ENCODE measurements around the gene TDRD9. TPM values are rescaled to one million over a fixed set of nuclear protein-coding genes. Genes with fewer than 3 reads are reported as not detected.
"Not testable (repeated sequence)": the region's sequence is repeated elsewhere in the genome, so short reads cannot be mapped to it uniquely, and the experiment has no call there.

TDRD9 gene, protein sequence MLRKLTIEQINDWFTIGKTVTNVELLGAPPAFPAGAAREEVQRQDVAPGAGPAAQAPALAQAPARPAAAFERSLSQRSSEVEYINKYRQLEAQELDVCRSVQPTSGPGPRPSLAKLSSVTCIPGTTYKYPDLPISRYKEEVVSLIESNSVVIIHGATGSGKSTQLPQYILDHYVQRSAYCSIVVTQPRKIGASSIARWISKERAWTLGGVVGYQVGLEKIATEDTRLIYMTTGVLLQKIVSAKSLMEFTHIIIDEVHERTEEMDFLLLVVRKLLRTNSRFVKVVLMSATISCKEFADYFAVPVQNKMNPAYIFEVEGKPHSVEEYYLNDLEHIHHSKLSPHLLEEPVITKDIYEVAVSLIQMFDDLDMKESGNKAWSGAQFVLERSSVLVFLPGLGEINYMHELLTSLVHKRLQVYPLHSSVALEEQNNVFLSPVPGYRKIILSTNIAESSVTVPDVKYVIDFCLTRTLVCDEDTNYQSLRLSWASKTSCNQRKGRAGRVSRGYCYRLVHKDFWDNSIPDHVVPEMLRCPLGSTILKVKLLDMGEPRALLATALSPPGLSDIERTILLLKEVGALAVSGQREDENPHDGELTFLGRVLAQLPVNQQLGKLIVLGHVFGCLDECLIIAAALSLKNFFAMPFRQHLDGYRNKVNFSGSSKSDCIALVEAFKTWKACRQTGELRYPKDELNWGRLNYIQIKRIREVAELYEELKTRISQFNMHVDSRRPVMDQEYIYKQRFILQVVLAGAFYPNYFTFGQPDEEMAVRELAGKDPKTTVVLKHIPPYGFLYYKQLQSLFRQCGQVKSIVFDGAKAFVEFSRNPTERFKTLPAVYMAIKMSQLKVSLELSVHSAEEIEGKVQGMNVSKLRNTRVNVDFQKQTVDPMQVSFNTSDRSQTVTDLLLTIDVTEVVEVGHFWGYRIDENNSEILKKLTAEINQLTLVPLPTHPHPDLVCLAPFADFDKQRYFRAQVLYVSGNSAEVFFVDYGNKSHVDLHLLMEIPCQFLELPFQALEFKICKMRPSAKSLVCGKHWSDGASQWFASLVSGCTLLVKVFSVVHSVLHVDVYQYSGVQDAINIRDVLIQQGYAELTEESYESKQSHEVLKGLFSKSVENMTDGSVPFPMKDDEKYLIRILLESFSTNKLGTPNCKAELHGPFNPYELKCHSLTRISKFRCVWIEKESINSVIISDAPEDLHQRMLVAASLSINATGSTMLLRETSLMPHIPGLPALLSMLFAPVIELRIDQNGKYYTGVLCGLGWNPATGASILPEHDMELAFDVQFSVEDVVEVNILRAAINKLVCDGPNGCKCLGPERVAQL (N-terminal part only)
- 1 to 10 TPM; 1.0 to 4.0 (median 2.5) TPM for polyA plus RNA-seq (ENCODE audit: insufficient read length in 4 of 4)

DNA sequence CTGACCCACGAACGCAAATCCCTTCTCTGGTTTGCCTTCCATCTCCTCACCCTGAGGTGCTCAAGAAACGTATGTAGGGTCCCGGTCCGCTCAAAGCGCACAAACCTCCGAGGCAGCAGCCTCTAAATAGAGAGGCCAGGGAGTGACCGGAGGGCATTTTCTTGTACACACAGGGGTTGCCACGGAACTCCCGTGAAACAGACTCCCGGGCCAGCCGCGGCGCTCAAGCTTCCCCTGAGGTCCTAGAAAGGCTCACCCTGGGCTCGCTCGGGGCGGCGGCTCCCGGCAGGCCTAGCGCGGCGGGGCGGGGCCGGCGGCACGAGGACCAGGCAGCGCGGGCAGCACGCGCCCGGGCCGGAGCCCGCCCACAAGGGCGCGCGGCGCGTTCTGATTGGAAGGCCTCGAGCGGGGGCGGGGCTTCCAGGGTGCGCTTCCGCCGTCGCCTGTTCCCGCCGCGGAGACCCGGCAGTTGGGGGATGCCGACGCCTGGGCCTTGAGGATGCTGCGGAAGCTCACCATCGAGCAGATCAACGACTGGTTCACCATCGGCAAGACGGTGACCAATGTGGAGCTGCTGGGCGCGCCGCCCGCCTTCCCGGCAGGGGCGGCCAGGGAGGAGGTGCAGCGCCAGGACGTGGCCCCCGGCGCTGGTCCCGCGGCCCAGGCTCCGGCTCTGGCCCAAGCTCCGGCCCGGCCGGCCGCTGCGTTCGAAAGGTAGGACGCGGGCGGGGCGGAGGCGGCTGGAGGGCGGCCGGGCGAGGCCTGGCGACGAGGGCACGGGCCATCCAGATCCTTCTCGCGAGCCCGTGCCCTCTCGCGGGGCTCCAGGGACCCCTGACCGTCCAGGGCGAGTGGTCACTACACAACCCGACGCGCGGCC lies at the start of gene TDRD9:
Gene TDRD9, plus strand, starts transcription at position 446 of the 880 bp plus-strand sequence. Its CDS starts 54 bp downstream, at position 500.
- no peak for DNase-seq (ENCODE audit: low read depth in 4 of 4, low spot score in 3 of 4)

- DNase-seq (ENCODE audit: low read depth in 4 of 4, low spot score in 3 of 4): no peak
Observed at GRCh38 chr14:103879118-103879569, 49.1 kb upstream of the TDRD9 start.

- no peak for DNase-seq (ENCODE audit: low read depth in 4 of 4, low spot score in 3 of 4)
Observed at GRCh38 chr14:103879570-103880347, 48.5 kb upstream of the TDRD9 start.

DNA sequence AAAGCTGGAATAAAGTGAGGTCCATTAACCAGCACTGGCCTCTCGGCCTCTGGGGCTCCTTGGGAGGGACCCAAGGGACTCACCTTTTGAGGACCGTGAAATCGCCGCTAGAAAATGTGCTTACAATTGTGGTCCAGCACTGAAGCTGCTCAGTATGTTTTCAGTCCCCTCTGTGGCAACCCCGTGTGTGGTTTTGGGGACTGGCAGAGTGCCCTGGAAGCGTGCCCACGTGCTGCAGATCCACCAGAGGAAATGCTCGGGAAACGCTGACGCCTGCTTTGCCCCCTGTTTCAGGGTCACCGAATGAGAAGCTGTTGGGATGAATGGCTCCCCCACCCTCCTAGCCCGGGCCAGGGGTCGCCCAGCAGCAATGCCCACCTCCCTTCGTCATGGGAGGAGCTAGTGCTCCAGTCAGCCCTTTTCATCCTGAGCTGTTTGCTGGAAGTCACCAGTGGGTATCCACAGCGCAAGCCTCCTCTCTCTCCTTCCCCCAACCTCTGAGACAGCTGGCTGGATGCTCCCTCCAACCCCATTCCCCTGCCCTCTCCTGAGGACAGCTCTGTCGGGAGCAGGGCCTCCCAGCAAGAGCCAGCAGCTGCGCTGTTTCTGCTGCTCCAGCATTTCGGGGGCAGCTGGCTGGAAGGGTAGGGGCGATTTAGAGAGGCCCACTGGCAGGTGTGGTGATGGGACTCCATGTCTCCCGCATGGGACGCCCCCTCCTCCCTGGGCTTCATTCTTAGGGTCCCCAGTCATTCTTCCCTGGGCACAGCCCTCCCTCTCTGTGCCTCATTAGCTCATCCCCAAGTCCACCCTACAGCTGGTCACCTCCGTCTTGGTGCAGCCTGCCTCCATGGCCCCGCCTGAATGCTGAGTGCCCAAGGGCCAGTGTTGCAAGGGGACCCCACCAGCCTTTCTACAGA lies 47.6 kb upstream of the TDRD9 start:
- no peak for DNase-seq (ENCODE audit: low read depth in 4 of 4, low spot score in 3 of 4)

DNA sequence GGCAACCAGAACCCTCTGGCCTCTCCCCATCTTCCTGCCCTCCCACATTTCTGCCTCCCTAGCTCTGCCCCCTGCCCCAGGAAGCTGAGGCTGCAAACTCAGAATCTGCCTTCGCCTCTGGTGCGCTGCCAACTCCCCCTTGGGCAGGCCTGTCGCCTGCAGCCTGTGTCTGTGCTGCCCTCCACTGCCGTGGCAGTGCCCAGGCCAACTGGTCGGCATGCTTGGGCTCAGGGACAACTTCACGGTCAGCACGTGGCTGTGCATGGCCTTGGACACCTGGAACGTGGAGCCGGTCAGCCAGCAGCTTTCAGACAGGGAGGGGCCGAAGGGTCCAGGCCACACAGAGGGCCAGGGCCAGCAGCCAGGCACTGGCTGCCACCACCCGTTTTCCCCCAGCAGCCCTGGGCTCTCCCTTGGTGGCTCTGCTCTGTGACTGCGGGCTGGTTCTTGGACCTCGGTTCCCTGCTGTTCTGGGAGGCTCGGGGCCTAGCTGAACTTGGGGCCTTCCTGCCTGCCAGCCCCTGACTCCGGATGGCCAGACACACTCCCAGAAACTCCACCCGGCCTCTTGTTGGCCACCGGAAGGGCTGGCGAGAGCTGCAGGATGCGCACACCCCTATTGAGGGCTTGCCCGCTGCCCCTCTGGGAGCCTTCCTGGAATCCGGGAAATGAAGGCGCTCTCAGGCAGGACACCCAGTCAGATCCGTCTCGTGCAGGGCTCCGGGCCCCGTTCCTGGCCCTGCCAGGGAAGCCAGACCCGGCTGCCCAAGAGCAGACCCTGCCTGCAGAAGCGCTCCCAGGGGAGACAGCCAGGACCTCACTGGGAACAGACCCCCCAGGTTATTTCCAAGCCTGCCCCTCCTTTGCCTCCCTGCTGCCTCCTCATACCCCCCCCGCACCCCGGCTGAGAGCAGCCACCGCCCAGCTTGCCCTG lies 46.7 kb upstream of the TDRD9 start:
- no peak for DNase-seq (ENCODE audit: low read depth in 4 of 4, low spot score in 3 of 4)

DNA sequence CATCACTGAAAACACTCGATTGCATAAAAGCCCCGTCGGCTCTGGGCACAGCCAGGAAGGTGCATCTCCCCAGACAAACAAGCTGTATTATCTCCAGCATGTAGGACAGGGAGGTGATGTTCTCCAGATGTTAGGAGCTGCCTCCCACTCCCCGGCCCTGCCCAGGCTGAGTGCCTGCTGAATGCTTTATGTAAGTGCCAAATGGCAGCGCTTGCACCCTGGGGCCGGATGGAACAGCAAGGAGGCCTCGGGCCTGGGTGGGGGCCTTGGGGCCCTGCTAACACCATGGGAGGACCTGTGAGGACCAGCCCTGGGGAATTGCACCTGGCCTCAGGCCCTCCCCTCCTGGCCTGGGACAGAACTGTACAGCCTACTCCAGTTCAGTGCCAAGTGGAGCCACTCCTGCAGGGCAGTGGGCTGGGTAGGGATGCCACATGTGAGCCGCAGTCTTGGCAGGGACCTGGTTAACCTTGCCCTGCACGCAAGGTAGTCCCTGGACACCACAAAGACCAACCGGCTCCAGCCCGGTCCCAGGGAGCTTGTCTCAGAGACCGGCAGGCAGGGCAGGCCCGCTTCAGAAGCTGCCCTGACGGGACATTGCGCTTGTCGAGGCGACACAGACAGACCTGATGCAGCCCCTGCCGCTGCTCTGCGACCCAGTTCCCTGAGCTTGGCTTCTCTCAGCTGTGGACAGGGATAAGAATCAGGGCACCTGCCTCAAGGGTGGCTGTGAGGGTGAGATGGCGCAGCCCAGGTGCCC lies 45.6 kb upstream of the TDRD9 start:
- DNase-seq (ENCODE audit: low read depth in 4 of 4, low spot score in 3 of 4): no peak

DNA sequence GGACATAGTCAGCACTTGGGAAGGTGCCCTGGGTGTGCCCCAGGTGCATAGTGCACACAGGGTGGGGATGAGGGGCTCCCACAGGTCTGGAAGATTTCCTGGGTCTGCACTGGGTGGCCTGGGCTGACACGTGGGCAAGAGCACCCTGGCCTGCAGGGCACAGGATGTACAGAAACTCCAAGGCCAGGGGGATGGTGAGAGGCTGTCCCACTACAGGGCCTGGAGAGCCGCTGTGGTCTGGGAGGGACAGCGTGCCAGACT lies 45.1 kb upstream of the TDRD9 start:
- DNase-seq (ENCODE audit: low read depth in 4 of 4, low spot score in 3 of 4): no peak

- no peak for DNase-seq (ENCODE audit: low read depth in 4 of 4, low spot score in 3 of 4)
Observed at GRCh38 chr14:103884854-103885253, 43.4 kb upstream of the TDRD9 start.

GRCh38 chr14:103885509-103885932 lies 42.7 kb upstream of the TDRD9 start:
- no peak for DNase-seq (ENCODE audit: low read depth in 4 of 4, low spot score in 3 of 4)

DNA sequence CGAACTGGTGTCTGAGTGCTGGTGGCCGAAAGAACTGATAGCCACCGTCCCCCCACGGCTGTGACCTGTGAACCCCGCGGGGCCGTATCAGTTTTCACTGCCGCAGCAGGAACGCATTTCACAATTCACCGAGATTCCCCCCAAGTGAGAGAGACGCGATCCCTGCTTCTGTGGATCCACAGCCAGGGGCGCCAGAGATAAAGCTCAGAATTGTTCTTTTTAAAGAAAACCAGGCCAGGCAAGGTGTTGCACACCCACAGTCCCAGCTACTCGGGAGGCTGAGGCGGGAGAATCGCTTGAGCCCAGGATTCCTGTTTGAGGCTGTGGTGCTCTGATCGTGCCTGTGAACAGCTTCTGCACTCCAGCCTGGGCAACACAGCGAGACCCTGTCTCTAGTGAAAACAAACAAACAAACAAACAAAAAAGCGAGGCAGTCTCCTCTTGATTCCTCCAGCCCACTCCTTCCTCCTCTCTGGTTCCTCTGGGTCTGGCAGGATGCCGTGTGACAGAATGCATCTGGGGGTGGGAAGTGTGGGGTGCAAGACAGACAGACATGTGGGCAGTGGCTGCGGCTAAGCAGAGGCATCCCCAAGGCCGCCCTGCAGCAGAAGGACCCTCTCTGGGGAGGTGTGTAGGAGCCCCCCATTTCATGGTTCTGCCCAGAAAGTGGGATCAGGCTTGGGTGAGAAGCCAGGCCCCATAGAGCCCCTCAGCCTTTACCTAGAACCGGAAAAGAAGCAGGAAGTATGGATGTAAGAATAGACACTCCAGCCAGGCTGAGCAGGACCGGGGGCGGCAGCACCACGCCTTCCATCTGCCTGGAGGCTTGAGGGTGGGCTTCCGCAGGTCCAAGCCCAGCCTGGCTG lies 41.7 kb upstream of the TDRD9 start:
- DNase-seq (ENCODE audit: low read depth in 4 of 4, low spot score in 3 of 4): no peak

- DNase-seq (ENCODE audit: low read depth in 4 of 4, low spot score in 3 of 4): no peak
Observed at GRCh38 chr14:103887170-103887501, 41.1 kb upstream of the TDRD9 start.

DNA sequence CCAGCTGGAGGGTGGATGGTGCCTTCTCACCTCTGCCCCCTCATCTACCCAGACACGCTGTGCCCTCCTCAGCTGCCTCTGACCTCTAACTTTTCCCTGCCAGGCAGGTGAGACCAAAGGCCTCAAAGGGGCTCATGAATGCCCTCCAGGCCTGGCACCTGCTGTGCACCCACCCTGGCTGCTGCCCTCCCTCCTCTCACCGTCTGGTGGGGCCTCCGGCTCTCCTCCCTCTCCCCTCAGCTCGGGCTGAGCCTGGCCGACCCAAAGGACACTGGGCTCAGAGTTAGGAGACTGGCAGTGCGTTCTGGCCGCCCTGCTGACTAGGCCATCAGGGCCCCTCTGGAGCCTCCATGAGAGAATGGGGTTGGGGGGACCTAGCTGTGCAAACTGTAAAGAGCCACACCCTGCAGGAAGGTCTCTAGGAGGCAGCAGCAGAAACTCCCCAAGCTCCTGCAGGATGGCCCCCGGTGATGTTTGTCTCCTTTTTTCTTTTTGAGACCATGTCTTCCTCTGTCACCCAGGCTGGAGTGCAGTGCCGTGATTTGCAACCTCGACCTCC lies 40.6 kb upstream of the TDRD9 start:
- DNase-seq (ENCODE audit: low read depth in 4 of 4, low spot score in 3 of 4): no peak

DNA sequence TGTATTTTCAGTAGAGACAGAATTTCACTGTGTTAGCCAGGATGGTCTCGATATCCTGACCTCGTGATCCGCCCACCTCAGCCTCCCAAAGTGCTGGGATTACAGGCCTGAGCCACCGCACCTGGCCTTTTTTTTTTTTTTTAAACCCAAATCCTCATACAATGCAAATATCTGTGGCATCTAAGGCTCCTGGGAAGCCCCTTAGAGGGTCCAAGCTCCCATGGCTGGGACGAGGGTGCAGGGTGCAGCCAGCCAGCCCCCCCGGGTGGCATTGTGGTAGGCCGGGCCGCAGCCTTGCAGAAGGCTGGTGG lies 39.3 kb upstream of the TDRD9 start:
- DNase-seq (ENCODE audit: low read depth in 4 of 4, low spot score in 3 of 4): not testable (repeated sequence)

DNA sequence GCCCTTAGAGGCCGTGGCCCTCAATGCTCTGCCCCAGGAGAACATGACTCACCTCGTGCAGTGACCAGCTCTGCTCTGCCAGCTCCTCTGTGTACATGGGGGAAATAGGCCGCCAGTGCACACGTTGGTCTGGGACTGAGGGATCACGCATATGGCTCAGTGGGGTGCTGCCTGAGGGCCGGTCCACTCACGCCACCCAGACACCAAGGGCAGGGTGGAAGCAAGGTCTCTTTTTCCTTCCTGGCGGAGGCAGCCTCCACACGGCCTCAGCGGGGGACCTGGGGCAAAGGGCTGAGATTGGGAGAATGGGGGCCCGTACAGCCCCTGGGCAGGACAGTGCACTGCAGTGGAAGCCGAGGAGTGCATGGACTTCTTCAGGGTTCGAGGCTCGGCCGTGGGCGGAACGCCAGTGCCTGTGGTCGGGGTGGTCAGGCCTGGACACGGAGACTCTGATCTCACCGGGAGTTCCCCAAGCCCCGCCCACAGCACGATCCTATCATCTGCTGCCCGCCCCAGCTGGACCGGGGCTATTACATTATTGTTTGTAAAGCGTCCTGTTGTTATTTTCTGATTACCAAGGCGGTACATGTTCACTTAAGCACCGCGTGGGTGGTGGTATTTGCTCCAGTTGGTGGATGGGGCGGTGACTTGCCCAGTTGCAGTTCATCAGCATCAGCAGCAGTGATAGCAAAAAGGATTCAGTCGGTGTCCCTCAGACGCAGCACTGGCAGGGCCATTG lies 38.8 kb upstream of the TDRD9 start:
- DNase-seq (ENCODE audit: low read depth in 4 of 4, low spot score in 3 of 4): no peak

DNA sequence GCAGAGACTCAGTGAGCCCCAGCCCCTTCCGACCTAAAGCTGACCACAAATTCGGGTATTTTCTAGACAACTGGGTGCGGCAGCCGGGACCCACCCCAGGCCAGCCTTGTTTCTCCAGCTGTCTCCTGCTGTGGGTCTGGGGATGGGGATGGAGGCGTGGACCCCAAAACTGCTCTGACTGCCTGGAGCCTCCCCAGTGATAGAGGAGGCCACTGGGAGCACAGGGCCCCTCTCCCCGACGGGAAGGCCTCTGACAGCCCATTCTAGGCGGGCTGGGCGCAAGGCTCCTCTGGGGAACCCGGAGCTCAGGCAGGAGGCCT lies 38.2 kb upstream of the TDRD9 start:
- DNase-seq (ENCODE audit: low read depth in 4 of 4, low spot score in 3 of 4): no peak

All from left renal pelvis (tissue), 4 donors.